DND-41 (cell line): ENCODE data around the gene SPDYE4.

Experiments
- CTCF ChIP-seq: IDR thresholded peaks from 2 replicates; pipeline ENCODE4 v1.5.1; 2012; ENCODE audit warnings: borderline replicate concordance, low read length, moderate library complexity, mild to moderate bottlenecking; ENCODE audit not compliant: poor library complexity, severe bottlenecking; ENCODE audit errors: extremely low read depth
- EZH2 ChIP-seq: IDR thresholded peaks from 3 replicates; pipeline ENCODE4 v1.6.1; 2012; ENCODE audit warnings: borderline replicate concordance, low read depth, mild to moderate bottlenecking, moderate library complexity, low read length, inconsistent platforms; ENCODE audit not compliant: severe bottlenecking

DNA sequence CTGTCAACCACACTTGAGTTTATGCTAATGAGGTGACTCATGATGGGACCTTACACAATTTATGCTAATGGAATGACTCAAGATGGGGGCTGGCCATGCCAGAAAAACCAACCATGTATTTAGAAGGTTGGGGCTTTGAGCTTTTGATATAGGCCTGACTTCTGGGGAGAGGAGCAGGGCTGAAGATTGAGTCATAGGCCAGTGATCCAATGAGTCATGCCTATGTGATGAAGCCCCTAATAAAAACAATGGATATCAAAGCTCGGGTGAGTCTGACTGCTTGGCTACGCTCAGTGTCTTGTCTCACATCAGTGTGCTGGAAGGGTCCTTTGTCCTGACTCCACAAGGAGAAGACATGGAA lies 33.5 kb upstream of the SPDYE4 start:
- TF ChIP-seq CTCF (no peak), EZH2 (no peak)
